ENCODE measurements around the gene PRDM11. TPM values are rescaled to one million over a fixed set of nuclear protein-coding genes. Genes with fewer than 3 reads are reported as not detected.

The PRDM11 gene
- total RNA-seq, 1 experiment from 2014 or later, result 4.0 TPM

- Mint-ChIP-seq H3K9me3 (ENCODE audit: unreplicated experiment) (no peaks in the 10 kb centered on the region), H3K4me3 (ENCODE audit: unreplicated experiment) (no peak overlapping the region), H3K36me3 (ENCODE audit: insufficient read depth, unreplicated experiment) (no peaks in the 10 kb centered on the region), H3K27ac (ENCODE audit: low read depth, unreplicated experiment) (no peak overlapping the region), H3K4me1 (ENCODE audit: insufficient read depth, unreplicated experiment) (no peaks in the 10 kb centered on the region), H3K27me3 (ENCODE audit: insufficient read depth, unreplicated experiment) (peaks cover 29% of the 10 kb centered on the region)
- POLR2A ChIA-PET, result no interaction called here
- no peak for TF ChIP-seq CTCF (IDR thresholded peaks at IDR 0.05; ENCODE audit: unreplicated experiment)
- CTCF ChIA-PET, result interaction anchor here (0.6 to 3.3 kb wide), 9 partner anchors 8 to 1127 kb away, joined by 3 to 29 read pairs (median 3); no protein-coding TSS in a partner anchor
- intact Hi-C loops (cut with micrococcal nuclease), result no loop called here
- BruUV-seq (replicated peaks), result no TSS peak
- no peak for DNase-seq (ENCODE audit: unreplicated experiment)
Measured at GRCh38 chr11:45232341-45233080, 86.1 kb downstream of the PRDM11 start.

DNA sequence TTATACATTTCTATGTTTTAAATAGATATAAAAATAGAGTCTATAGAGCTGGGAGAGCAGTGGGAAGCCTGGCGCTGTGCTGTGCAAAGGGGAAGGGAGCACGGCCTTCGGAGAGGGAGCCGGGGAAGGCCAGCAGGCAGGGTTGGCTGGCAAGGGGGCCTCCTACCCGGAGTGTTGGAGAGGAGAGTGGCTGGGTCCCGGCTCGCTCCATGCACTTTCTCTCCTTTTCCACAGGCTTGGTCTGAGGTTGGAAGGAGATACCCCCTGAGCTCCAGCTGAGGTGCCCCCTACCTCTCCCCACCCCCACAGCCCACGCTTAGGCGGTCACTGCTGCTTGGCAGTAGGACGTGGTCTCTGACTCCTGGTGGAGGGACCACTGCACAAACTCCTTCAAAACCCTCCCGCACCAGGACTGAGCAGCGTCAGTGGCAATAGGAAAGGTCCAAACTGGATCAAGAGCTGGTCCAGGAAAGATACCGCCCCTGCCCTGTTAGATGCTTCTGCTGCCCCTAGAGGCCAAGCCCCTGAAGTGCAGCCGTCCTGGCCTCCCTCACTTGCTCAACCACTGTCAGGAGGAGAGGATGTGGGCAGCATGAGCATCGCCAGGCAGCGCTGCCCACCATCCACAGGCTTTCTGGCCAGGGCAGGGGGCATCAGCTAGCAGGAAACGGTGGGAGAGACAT lies 86.8 kb downstream of the PRDM11 start:
- Mint-ChIP-seq H3K27ac (ENCODE audit: low read depth, unreplicated experiment) (no peak overlapping the region), H3K9me3 (ENCODE audit: unreplicated experiment) (no peaks in the 10 kb centered on the region), H3K4me3 (ENCODE audit: unreplicated experiment) (no peak overlapping the region), H3K4me1 (ENCODE audit: insufficient read depth, unreplicated experiment) (no peaks in the 10 kb centered on the region), H3K27me3 (ENCODE audit: insufficient read depth, unreplicated experiment) (peaks cover 37% of the 10 kb centered on the region), H3K36me3 (ENCODE audit: insufficient read depth, unreplicated experiment) (no peaks in the 10 kb centered on the region)
- ChIA-PET POLR2A (no interaction called here), CTCF (interaction anchor here (0.6 to 3.3 kb wide), 11 partner anchors 9 to 1249 kb away, joined by 3 to 29 read pairs (median 4); no protein-coding TSS in a partner anchor)
- DNase-seq (ENCODE audit: unreplicated experiment), result peak; percentile 70
- BruUV-seq (replicated peaks), result no TSS peak
- intact Hi-C loops (cut with micrococcal nuclease), result no loop called here
- TF ChIP-seq CTCF (IDR thresholded peaks at IDR 0.05; ENCODE audit: unreplicated experiment), result peak; percentile 83

- no peak for TF ChIP-seq CTCF (IDR thresholded peaks at IDR 0.05; ENCODE audit: unreplicated experiment)
- ChIA-PET POLR2A (no interaction called here), CTCF (interaction anchor here (0.5 to 3.3 kb wide), 11 partner anchors 10 to 1248 kb away, joined by 3 to 29 read pairs (median 4); no protein-coding TSS in a partner anchor)
- H3K27ac Mint-ChIP-seq (ENCODE audit: low read depth, unreplicated experiment), result no peak overlapping the region
- no peak overlapping the region for H3K4me3 Mint-ChIP-seq (ENCODE audit: unreplicated experiment)
- no TSS peak for BruUV-seq (replicated peaks)
- no peaks in the 10 kb centered on the region for H3K36me3 Mint-ChIP-seq (ENCODE audit: insufficient read depth, unreplicated experiment)
- H3K27me3 Mint-ChIP-seq (ENCODE audit: insufficient read depth, unreplicated experiment), result peaks cover 42% of the 10 kb centered on the region
- H3K4me1 Mint-ChIP-seq (ENCODE audit: insufficient read depth, unreplicated experiment), result peaks cover under 1% of the 10 kb centered on the region
- intact Hi-C loops (cut with micrococcal nuclease), result no loop called here
- H3K9me3 Mint-ChIP-seq (ENCODE audit: unreplicated experiment), result no peaks in the 10 kb centered on the region
- DNase-seq (ENCODE audit: unreplicated experiment), result no peak
Measured at GRCh38 chr11:45233804-45234170, 87.3 kb downstream of the PRDM11 start.

DNA sequence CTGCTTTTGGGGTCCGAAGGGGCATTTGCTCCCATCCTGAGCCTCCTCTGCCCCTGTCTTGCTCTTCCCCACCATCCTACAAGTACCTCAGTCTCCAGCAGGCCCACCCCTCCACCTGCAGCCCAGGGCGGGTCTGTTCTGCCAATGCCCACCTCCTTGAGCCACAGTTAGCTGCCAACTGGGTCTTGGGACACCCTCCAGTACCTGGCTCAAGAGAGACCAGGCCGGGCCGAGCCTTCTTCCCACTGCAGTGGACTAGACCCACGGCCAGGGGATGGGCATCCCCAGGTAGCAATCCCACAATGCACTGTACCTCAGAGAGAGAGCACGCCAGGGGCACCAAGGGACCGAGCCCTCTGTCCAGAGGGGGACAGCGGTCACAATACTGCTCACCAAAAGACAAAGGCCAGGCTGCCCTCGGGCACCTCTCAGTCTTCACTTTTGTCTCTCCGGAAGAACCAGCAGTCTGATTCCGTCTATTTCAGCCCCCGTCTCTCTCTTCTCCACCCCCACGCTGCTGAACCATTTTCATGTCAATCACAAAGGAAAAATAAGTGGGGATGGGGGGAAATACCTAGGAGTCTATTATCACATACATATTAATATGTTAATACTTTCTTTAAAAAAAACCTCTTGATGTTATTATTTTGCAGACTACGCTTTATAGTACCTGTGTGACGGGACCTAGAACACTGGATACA lies 88.0 kb downstream of the PRDM11 start:
- intact Hi-C loops (cut with micrococcal nuclease), result no loop called here
- ChIA-PET CTCF (interaction anchor here (0.5 to 3.3 kb wide), 9 partner anchors 10 to 1248 kb away, joined by 3 to 29 read pairs (median 4); no protein-coding TSS in a partner anchor), POLR2A (no interaction called here)
- Mint-ChIP-seq H3K9me3 (ENCODE audit: unreplicated experiment) (no peaks in the 10 kb centered on the region), H3K27ac (ENCODE audit: low read depth, unreplicated experiment) (no peak overlapping the region), H3K27me3 (ENCODE audit: insufficient read depth, unreplicated experiment) (peaks cover 44% of the 10 kb centered on the region), H3K36me3 (ENCODE audit: insufficient read depth, unreplicated experiment) (no peaks in the 10 kb centered on the region), H3K4me1 (ENCODE audit: insufficient read depth, unreplicated experiment) (peaks cover 5% of the 10 kb centered on the region), H3K4me3 (ENCODE audit: unreplicated experiment) (no peak overlapping the region)
- no peak for TF ChIP-seq CTCF (IDR thresholded peaks at IDR 0.05; ENCODE audit: unreplicated experiment)
- no peak for DNase-seq (ENCODE audit: unreplicated experiment)
- BruUV-seq (replicated peaks), result no TSS peak

All from MCF 10A (cell line).